Brain pericyte (primary cell): ENCODE data around the gene CCNI.
"Not testable (repeated sequence)": the region's sequence is repeated elsewhere in the genome, so short reads cannot be mapped to it uniquely, and the experiment has no call there.

Source experiments
- DNase-seq: peaks from one replicate; pipeline ENCODE4 v3.0.0-alpha.2; 2012; ENCODE audit warnings: low read depth, low spot score

Gene CCNI

GRCh38 chr4:77082886-77083608 lies 7.3 kb upstream of the CCNI start:
- DNase-seq = no peak

- DNase-seq = not testable (repeated sequence)
Measured at GRCh38 chr4:77080806-77081205, 5.0 kb upstream of the CCNI start.

GRCh38 chr4:77079281-77079680 lies 3.5 kb upstream of the CCNI start:
- no peak for DNase-seq

- DNase-seq = no peak
Measured at GRCh38 chr4:77078401-77078800, 2.6 kb upstream of the CCNI start.

GRCh38 chr4:77076889-77077635 lies 1.3 kb upstream of the CCNI start:
- DNase-seq = no peak

- no peak for DNase-seq
Measured at GRCh38 chr4:77074981-77075855, 571 bp downstream of the CCNI start.

GRCh38 chr4:77074381-77074831 lies 1.4 kb downstream of the CCNI start:
- DNase-seq = no peak

GRCh38 chr4:77073981-77074380 lies 1.8 kb downstream of the CCNI start:
- DNase-seq = no peak

- DNase-seq = no peak
Measured at GRCh38 chr4:77073106-77073809, 2.5 kb downstream of the CCNI start.

GRCh38 chr4:77072195-77072753 lies 3.5 kb downstream of the CCNI start:
- no peak for DNase-seq

- DNase-seq = not testable (repeated sequence)
Measured at GRCh38 chr4:77069514-77069913, 6.3 kb downstream of the CCNI start.

- DNase-seq = no peak
Measured at GRCh38 chr4:77065382-77065781, 10.4 kb downstream of the CCNI start.

GRCh38 chr4:77062856-77063255 lies 12.9 kb downstream of the CCNI start:
- DNase-seq = no peak

GRCh38 chr4:77052352-77052751 lies 23.4 kb downstream of the CCNI start:
- DNase-seq = no peak

- no peak for DNase-seq
Measured at GRCh38 chr4:77050962-77051361, 24.8 kb downstream of the CCNI start.

- no peak for DNase-seq
Measured at GRCh38 chr4:77047037-77047436, 28.8 kb downstream of the CCNI start.

- DNase-seq = no peak
Measured at GRCh38 chr4:77045490-77045889, 30.3 kb downstream of the CCNI start.

- DNase-seq = no peak
Measured at GRCh38 chr4:77044461-77045150, 31.2 kb downstream of the CCNI start.

GRCh38 chr4:77043507-77044136 lies 32.2 kb downstream of the CCNI start:
- no peak for DNase-seq
